Vagina (tissue), 2 donors: ENCODE results near the gene CRTC3.

Source experiments
- CTCF ChIP-seq, 3 experiments: fragments of 450-650 bp in 2 of 3; fragments of 200-600 bp in 1 of 3; sonication (generic) in 1 of 3; IDR thresholded peaks; one replicate each; pipeline ENCODE4 v1.5.1; 2017 to 2019; ENCODE audit warnings: antibody characterized with exemption in 3 of 3, mild to moderate bottlenecking in 2 of 3, moderate library complexity in 2 of 3
- POLR2AphosphoS5 ChIP-seq, 2 donors: sonication (generic); formaldehyde crosslinking; IDR thresholded peaks; one replicate each; pipeline ENCODE4 v1.9.0; 2017; ENCODE audit warnings: antibody characterized with exemption in 2 of 2, mild to moderate bottlenecking in 2 of 2, low read depth in 1 of 2; ENCODE audit not compliant: insufficient read depth in 1 of 2

- TF ChIP-seq CTCF (IDR thresholded peaks at IDR 0.05) (no peak), POLR2AphosphoS5 (IDR thresholded peaks at IDR 0.05; ENCODE audit: insufficient read depth in 1 of 2, low read depth in 1 of 2) (no peak)
These were observed 48.7 kb upstream of the CRTC3 start for GRCh38 chr15:90481023-90481422.
